GM18507 (cell line): ENCODE measurements around the gene ENO4.

ENCODE experiments used
- DNase-seq: peaks from one replicate; pipeline ENCODE4 v3.0.0; 2011; ENCODE audit warnings: low read depth; ENCODE audit not compliant: insufficient read length; ENCODE audit errors: extremely low spot score
- FAIRE-seq: peaks from 2 replicates; lab custom pipeline; 2011; peaks lifted over from hg19 to GRCh38; lab: Jason Lieb, UNC

ENO4 gene

GRCh38 chr10:116828116-116828515 lies 21.2 kb upstream of the ENO4 start:
- no peak for FAIRE-seq

GRCh38 chr10:116829711-116830110 lies 19.6 kb upstream of the ENO4 start:
- no peak for FAIRE-seq
- no peak for DNase-seq

More at GRCh38 chr10:116828116-116828515, 21.2 kb upstream of the ENO4 start:
- no peak for DNase-seq

GRCh38 chr10:116831086-116831485 lies 18.2 kb upstream of the ENO4 start:
- DNase-seq (no peak), FAIRE-seq (no peak)

GRCh38 chr10:116831790-116832189 lies 17.5 kb upstream of the ENO4 start:
- DNase-seq = no peak
- FAIRE-seq = no peak

- no peak for FAIRE-seq
- DNase-seq = no peak
Measured at GRCh38 chr10:116833986-116834985, 15.0 kb upstream of the ENO4 start.

GRCh38 chr10:116835658-116836057 lies 13.6 kb upstream of the ENO4 start:
- DNase-seq (no peak), FAIRE-seq (no peak)

GRCh38 chr10:116836083-116836482 lies 13.2 kb upstream of the ENO4 start:
- DNase-seq (no peak), FAIRE-seq (no peak)

- DNase-seq (no peak), FAIRE-seq (no peak)
Measured at GRCh38 chr10:116836902-116837523, 12.3 kb upstream of the ENO4 start.

- FAIRE-seq (peak; percentile 76), DNase-seq (no peak)
Measured at GRCh38 chr10:116838143-116838725, 11.1 kb upstream of the ENO4 start.

GRCh38 chr10:116840389-116841075 lies 8.8 kb upstream of the ENO4 start:
- FAIRE-seq (no peak), DNase-seq (no peak)

- no peak for DNase-seq
- FAIRE-seq = no peak
Measured at GRCh38 chr10:116845823-116846222, 3.5 kb upstream of the ENO4 start.

GRCh38 chr10:116848032-116848943 lies 1.0 kb upstream of the ENO4 start:
- DNase-seq = no peak
- FAIRE-seq = peak; percentile 87

GRCh38 chr10:116848944-116849247 lies 403 bp upstream of the ENO4 start:
- no peak for FAIRE-seq
- DNase-seq = no peak

GRCh38 chr10:116850058-116850611 lies 836 bp downstream of the ENO4 start:
- FAIRE-seq (no peak), DNase-seq (no peak)

GRCh38 chr10:116852246-116852645 lies 2.9 kb downstream of the ENO4 start:
- FAIRE-seq = no peak

GRCh38 chr10:116853287-116853686 lies 4.0 kb downstream of the ENO4 start:
- no peak for DNase-seq
- FAIRE-seq = no peak

More at GRCh38 chr10:116852246-116852645, 2.9 kb downstream of the ENO4 start:
- DNase-seq = no peak

GRCh38 chr10:116853701-116854100 lies 4.4 kb downstream of the ENO4 start:
- FAIRE-seq (no peak), DNase-seq (no peak)

- no peak for FAIRE-seq
- no peak for DNase-seq
Measured at GRCh38 chr10:116857156-116857555, 7.9 kb downstream of the ENO4 start.

- FAIRE-seq (no peak), DNase-seq (no peak)
Measured at GRCh38 chr10:116861796-116862195, 12.5 kb downstream of the ENO4 start.
